Stimulated activated naive CD4-positive, alpha-beta T cell (primary cell): Measurements from ENCODE around the gene KRTAP2-3.
A peak's percentile ranks its signal among the peaks of the same experiment; 100 is the strongest.
"Not testable (repeated sequence)": the region's sequence is repeated elsewhere in the genome, so short reads cannot be mapped to it uniquely, and the experiment has no call there.

ENCODE experiments used
- DNase-seq, 6 experiments: peaks; one replicate each; lab custom pipeline; 2025; lab: John Stamatoyannopoulos, UW

Gene KRTAP2-3, protein sequence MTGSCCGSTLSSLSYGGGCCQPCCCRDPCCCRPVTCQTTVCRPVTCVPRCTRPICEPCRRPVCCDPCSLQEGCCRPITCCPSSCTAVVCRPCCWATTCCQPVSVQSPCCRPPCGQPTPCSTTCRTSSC

GRCh38 chr17:41060052-41060604 lies at the start of gene KRTAP2-3:
Gene KRTAP2-3, minus strand, starts transcription at chr17:41060114. Its CDS starts 64 bp downstream, at chr17:41060050.
- no peak for DNase-seq

GRCh38 chr17:41108728-41109386 lies 48.9 kb upstream of the KRTAP2-3 start:
- DNase-seq: not testable (repeated sequence)

GRCh38 chr17:41107941-41108450 lies 48.1 kb upstream of the KRTAP2-3 start:
- DNase-seq: no peak

- DNase-seq: not testable (repeated sequence)
Measured at GRCh38 chr17:41105347-41105746, 45.4 kb upstream of the KRTAP2-3 start, which contains the start of gene KRTAP4-9. Gene KRTAP4-9, plus strand, starts transcription at chr17:41105389. Its CDS starts 0 bp downstream, at chr17:41105389.

DNA sequence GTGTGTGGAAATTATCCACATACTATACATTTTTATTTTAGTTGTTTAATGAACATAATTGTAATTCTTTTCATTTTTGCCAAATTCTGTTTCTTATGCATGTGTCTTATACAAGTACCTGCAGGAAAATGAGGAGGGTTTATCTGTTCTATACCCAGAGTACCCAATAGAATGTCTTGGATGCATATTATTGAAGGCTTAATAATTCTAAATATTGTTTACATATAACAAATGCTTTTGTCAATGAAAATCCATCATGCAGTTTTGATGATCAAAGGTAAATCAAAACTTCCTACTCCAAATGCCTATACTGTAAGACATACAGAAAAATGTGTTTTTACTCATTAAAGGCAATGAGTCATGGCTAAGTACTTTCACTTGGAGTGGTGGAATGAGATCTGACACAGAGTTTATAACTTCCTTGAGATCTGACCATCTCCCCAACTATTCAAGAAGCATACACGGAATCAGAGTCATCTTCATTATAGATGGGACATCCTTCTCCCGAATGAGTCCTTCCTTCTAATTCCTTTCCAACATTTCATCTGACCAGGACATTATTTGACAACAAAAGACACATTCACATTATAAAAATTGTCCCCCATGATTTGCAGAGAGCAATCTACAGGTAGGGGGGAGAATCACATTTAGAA lies 44.6 kb upstream of the KRTAP2-3 start:
- not testable (repeated sequence) for DNase-seq

- no peak for DNase-seq
Measured at GRCh38 chr17:41103896-41104295, 44.0 kb upstream of the KRTAP2-3 start.

- DNase-seq: no peak
Measured at GRCh38 chr17:41101586-41102259, 41.8 kb upstream of the KRTAP2-3 start, which contains the start of gene KRTAP4-16. Gene KRTAP4-16, minus strand, starts transcription at chr17:41102209. Its CDS starts 0 bp downstream, at chr17:41102209.

DNA sequence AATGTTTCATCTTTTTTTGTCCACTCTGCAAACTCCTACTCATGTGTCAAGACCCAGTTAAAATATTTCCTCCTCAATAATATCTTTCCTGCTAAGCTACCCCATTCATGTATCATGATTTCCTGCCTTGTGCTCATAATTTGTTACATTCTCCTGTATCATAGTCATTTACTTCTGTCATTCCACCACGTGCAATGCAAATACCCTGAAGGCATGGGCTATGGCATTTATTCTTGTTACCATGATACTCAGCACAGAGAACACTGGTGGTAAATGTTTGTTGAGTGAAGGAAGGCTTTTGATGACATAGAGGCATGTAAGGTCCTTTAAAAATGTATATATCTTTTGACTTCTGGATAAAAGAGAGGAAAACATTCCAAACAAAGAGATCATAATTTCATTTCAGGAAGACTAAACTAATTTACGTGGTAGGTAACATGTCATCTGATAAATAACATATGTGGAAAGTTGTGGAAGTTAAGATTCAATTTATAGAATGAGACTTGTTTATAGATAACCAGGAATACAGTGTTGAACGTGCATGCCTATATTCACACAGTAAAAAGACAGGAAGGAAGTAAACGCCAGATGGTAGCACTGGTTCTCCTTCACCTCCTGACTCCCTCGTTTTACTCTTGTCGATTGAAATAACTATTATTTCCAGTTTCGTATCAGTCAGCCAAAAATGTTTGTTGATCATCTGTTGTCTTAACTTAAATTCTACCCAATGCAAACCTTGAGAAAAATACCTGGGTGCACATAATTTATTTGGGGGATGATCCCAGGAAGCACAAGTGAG lies 40.0 kb upstream of the KRTAP2-3 start:
- DNase-seq: peak in 1 of 6 experiments; percentile 3

DNA sequence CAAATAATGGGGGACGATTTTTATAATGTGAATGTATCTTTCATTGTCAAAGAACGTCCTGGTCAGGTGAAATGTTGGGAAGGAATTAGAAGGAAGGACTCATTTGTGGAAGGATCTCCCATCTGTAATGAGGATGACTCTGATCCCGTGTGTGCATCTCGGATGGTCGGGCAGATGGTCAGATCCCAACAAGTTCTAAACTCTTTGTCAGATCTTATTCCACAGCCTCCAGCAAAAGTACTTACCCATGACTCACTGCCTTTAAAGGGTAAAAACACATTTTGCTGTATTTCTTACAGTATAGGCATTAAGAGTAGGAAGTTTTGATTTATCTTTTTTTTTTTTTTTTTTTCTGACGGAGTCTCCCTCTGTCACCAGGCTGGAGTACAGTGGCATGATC lies 38.6 kb upstream of the KRTAP2-3 start:
- DNase-seq: no peak

DNA sequence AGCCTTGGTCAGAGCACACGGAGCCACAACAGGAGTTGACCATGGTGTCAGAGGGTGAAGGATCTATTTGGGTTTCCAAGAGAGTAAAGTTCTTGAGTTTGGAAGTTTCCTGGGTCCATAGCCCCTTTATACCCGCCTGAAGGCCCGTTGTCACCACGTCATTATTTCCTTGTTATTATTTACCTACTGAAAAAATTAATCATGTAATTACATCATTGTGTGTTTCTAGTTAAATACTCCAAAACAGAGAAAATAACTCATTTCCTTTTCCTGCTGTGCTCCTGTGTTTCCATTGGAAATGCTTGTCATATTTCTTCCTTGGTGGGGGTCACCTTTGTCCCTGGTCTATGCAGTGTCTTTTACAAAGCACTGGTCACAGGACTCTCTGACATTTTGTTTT lies 38.1 kb upstream of the KRTAP2-3 start, which contains the start of gene KRTAP4-8:
Gene KRTAP4-8 (minus strand): TSS at position 101 of the 400 bp plus-strand sequence. CDS start 58 bp downstream, at position 43.
- no peak for DNase-seq

GRCh38 chr17:41096055-41096454 lies 36.1 kb upstream of the KRTAP2-3 start:
- no peak for DNase-seq

GRCh38 chr17:41088760-41089352 lies 28.9 kb upstream of the KRTAP2-3 start:
- DNase-seq: not testable (repeated sequence)

DNA sequence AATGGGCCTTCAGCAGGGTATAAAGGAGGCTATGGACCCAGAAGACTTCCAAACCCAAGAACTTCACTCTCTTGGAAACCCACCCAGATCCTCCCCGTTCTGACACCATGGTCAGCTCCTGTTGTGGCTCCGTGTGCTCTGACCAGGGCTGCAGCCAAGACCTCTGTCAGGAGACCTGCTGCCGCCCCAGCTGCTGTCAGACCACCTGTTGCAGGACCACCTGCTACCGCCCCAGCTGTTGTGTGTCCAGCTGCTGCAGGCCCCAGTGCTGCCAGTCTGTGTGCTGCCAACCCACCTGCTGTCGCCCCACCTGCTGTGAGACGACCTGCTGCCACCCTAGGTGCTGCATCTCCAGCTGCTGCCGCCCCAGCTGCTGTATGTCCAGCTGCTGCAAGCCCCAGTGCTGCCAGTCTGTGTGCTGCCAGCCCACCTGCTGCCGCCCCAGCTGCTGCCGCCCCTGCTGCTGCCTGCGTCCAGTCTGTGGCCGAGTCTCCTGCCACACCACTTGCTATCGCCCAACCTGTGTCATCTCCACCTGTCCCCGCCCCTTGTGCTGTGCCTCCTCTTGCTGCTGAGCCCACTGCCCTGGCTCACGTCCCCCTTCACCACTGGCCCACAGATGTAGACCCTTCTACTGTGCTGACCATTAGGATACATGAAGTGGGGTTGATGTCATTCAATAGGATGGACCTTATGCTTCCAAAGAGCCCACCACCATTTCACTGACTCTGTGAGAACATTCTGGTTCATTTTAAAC lies 24.4 kb upstream of the KRTAP2-3 start, which contains the start of gene KRTAP4-7:
Gene KRTAP4-7 (plus strand): TSS at position 51 of the 757 bp plus-strand sequence. CDS start 57 bp downstream, at position 108.
- not testable (repeated sequence) for DNase-seq

GRCh38 chr17:41083427-41083826 lies 23.5 kb upstream of the KRTAP2-3 start:
- DNase-seq: not testable (repeated sequence)

- no peak for DNase-seq
Measured at GRCh38 chr17:41082626-41083025, 22.7 kb upstream of the KRTAP2-3 start.

- DNase-seq: no peak
Measured at GRCh38 chr17:41076788-41077187, 16.9 kb upstream of the KRTAP2-3 start.

GRCh38 chr17:41073676-41074075 lies 13.8 kb upstream of the KRTAP2-3 start:
- DNase-seq: no peak

DNA sequence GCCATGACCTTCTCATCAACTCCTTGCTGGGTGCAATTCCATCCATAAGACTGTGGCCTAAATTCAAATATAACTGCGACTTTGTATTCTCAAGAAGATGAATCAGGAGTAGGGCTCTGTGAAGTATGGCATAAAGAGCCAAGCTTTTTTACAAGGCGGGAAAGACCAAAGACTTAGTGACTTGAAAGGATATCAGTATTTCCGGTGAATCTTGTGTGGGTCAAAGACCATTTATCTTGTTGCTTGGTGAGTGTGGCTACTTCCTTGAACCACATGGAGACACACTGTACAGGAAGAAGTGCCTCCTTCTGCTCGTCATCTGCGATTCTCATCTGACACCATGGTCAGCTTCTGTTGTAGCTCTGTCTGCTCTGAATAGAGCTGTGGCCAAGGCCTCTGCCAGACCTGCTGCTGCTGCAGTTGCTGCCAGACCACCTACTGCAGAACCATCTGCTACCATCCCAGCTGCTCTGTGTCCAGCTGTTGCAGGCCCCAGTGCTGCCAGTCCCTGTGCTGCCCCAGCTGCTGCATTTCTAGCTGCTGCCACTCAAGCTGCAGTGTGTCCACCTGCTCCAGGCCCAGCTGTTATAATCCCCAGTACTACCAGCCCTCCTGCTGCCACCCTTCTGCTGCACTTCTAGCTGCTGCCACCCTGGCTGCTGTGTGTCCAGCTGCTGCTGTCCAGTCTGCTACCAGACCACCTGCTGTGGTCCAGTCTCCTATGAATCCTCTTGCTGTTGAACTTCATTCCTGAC lies 11.9 kb upstream of the KRTAP2-3 start:
- no peak for DNase-seq

DNA sequence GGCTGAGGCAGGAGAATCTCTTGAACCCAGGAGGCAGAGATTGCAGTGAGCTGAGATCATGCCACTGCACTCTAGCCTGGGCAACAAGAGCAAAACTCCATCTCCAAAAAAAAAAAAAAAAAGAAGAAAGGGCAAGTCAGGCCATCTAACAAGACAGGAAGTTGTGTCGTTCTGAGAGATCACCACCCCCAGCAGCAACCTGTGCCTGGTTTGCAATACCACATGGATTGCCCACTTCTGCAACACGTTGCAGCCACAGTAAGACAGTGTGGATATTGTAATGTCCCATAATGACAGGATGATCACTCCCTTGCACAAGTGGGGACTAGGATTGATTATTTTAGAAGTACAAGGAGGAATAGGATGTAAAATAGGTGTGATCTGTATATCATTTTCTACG lies 9.1 kb upstream of the KRTAP2-3 start:
- DNase-seq: no peak
